HUES48 (cell line): ENCODE results near the gene RESF1.
"Not testable (repeated sequence)": the region's sequence is repeated elsewhere in the genome, so short reads cannot be mapped to it uniquely, and the experiment has no call there.

ENCODE experiments used
- H3K27ac ChIP-seq: one replicate; pipeline ENCODE4 v1.7.0; 2013; ENCODE audit warnings: low read depth, low read length, inconsistent platforms
- H3K27me3 ChIP-seq: 2 replicates; pipeline ENCODE4 v1.6.1; 2013; ENCODE audit warnings: mild to moderate bottlenecking, low read length; ENCODE audit not compliant: control insufficient read depth, insufficient read depth
- H3K36me3 ChIP-seq: 2 replicates; pipeline ENCODE4 v1.6.1; 2013; ENCODE audit warnings: low read length; ENCODE audit not compliant: control insufficient read depth, insufficient read depth
- H3K4me1 ChIP-seq: 2 replicates; pipeline ENCODE4 v1.6.1; 2013; ENCODE audit warnings: mild to moderate bottlenecking, low read length; ENCODE audit not compliant: control insufficient read depth, insufficient read depth
- H3K4me3 ChIP-seq: 2 replicates; pipeline ENCODE4 v1.5.1; 2013; ENCODE audit warnings: mild to moderate bottlenecking, low read depth, low read length
- H3K9ac ChIP-seq: 2 replicates; pipeline ENCODE4 v1.6.1; 2013; ENCODE audit warnings: mild to moderate bottlenecking, low read depth, low read length, moderate library complexity
- H3K9me3 ChIP-seq: 2 replicates; pipeline ENCODE4 v1.6.1; 2013; ENCODE audit warnings: low read length; ENCODE audit not compliant: control insufficient read depth, insufficient read depth

RESF1 gene

DNA sequence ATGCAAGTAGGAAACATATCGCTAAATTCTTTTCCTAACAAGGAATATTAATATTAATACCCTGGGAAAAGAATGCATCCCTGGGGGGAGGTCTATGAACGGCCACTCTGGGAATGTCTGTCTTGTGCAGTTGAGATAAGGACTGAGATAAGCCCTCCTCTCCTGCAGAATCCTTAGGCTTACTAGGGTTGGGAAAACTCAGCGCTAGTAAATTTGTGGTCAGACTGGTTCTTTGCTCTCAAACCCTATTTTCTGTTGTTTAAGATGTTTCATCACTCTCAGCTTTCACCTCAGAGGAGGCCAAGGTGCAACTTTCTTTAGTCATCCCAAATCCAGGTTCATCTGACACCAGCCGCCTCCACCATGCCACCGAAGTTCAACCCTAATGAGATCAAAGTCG is 11.2 kb upstream of the RESF1 start:
- Histone ChIP-seq H3K27me3 (no peaks in the 10 kb centered on the region), H3K4me3 (no peak overlapping the region), H3K27ac (no peak overlapping the region), H3K9me3 (peaks cover 13% of the 10 kb centered on the region), H3K9ac (no peak overlapping the region), H3K4me1 (no peaks in the 10 kb centered on the region), H3K36me3 (no peaks in the 10 kb centered on the region)

DNA sequence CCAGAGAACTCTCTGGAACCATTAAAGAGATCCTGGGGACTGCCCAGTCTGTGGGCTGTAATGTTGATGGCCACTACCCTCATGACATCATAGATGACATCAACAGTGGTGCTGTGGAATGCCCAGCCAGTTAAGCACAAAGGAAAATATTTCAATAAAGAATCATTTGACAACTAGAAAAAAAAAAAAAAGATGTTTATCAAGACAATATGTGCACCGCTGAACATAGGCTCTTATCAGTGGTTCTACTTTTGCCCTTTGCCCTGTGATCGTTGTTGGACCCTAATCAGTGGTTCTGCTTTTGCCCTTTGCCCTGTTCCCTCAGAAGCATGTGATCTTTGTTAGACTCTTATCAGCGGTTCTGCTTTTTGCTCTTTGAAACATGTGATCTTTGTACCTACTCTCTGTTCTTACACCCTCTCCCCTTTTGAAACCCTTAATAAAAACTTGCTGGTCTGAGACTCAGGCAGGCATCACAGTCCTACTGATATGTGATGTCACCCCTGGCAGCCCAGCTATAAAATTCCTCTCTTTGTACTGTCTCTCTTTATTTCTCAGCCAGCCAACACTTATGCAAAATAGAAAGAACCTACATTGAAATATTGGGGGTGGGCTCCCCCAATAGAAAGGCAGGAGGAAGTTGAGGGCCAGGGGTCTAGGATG is 10.4 kb upstream of the RESF1 start:
- not testable (repeated sequence) for H3K4me3 ChIP-seq, H3K27me3 ChIP-seq, H3K36me3 ChIP-seq, H3K9ac ChIP-seq, H3K27ac ChIP-seq, H3K4me1 ChIP-seq
- peaks cover 10% of the 10 kb centered on the region; the same call in 1 of the 2 replicates for H3K9me3 ChIP-seq

DNA sequence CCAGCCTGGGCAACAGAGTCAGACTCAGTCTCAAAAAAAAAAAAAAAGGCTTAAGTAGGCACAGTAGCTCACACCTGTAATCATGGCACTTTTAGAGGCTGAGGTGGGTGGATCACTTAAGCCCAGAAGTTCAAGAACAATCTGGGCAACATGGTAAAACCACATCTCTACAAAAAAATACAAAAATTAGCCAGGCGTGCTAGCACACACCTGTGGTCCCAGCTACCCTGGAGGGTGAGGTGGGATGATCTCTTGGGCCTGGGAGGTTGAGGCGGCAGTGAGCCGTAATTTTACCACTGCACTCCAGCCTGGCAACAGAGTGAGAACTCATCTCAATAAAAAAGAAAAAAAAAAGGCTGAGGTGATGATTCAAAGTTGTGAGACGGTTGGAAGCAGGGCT is 9.1 kb upstream of the RESF1 start:
- no peak overlapping the region for H3K9ac ChIP-seq
- no peak overlapping the region for H3K27ac ChIP-seq
- H3K36me3 ChIP-seq = no peaks in the 10 kb centered on the region
- H3K9me3 ChIP-seq = peaks cover 10% of the 10 kb centered on the region; the same call in 1 of the 2 replicates
- no peaks in the 10 kb centered on the region for H3K4me1 ChIP-seq
- H3K27me3 ChIP-seq = no peaks in the 10 kb centered on the region
- H3K4me3 ChIP-seq = no peak overlapping the region

GRCh38 chr12:31950492-31950891 is 8.7 kb upstream of the RESF1 start:
- no peak overlapping the region for H3K4me3 ChIP-seq
- no peak overlapping the region for H3K27ac ChIP-seq
- peaks cover 10% of the 10 kb centered on the region; the same call in 1 of the 2 replicates for H3K9me3 ChIP-seq
- no peak overlapping the region for H3K9ac ChIP-seq
- no peaks in the 10 kb centered on the region for H3K4me1 ChIP-seq
- H3K36me3 ChIP-seq = no peaks in the 10 kb centered on the region
- no peaks in the 10 kb centered on the region for H3K27me3 ChIP-seq

DNA sequence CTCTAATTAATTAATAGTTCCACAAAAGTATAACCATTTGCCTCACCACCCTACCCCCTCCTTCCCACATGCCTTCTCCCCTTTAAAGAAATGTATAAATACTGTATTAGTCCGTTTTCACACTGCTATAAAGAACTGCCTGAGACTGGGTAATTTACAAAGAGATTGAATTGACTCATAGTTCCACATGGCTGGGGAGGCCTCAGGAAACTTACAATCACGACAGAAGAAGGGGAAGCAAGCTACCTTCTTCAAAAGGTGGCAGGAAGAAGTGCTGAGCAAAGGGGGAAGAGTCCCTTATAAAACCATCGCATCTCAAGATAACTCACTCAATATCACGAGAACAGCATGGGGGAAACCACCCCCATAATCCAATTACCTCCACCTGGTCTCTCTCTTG is 8.2 kb upstream of the RESF1 start:
- Histone ChIP-seq H3K4me3 (no peak overlapping the region), H3K36me3 (no peaks in the 10 kb centered on the region), H3K27me3 (no peaks in the 10 kb centered on the region), H3K4me1 (no peaks in the 10 kb centered on the region), H3K9me3 (peaks cover 10% of the 10 kb centered on the region; the same call in 1 of the 2 replicates), H3K9ac (no peak overlapping the region), H3K27ac (no peak overlapping the region)

- Histone ChIP-seq H3K27me3 (no peaks in the 10 kb centered on the region), H3K9me3 (peaks cover 10% of the 10 kb centered on the region; the same call in 1 of the 2 replicates), H3K4me1 (no peaks in the 10 kb centered on the region), H3K36me3 (no peaks in the 10 kb centered on the region), H3K9ac (no peak overlapping the region), H3K4me3 (no peak overlapping the region), H3K27ac (no peak overlapping the region)
Measured at GRCh38 chr12:31951939-31952338, 7.3 kb upstream of the RESF1 start.

GRCh38 chr12:31952418-31952817 is 6.8 kb upstream of the RESF1 start:
- Histone ChIP-seq H3K9me3 (peaks cover 8% of the 10 kb centered on the region; the same call in 1 of the 2 replicates), H3K9ac (no peak overlapping the region), H3K27me3 (no peaks in the 10 kb centered on the region)

GRCh38 chr12:31954925-31955858 is 4.0 kb upstream of the RESF1 start:
- H3K4me3 ChIP-seq = no peak overlapping the region

More at GRCh38 chr12:31952418-31952817, 6.8 kb upstream of the RESF1 start:
- no peak overlapping the region for H3K4me3 ChIP-seq
- no peaks in the 10 kb centered on the region for H3K36me3 ChIP-seq
- H3K4me1 ChIP-seq = no peaks in the 10 kb centered on the region
- no peak overlapping the region for H3K27ac ChIP-seq

DNA sequence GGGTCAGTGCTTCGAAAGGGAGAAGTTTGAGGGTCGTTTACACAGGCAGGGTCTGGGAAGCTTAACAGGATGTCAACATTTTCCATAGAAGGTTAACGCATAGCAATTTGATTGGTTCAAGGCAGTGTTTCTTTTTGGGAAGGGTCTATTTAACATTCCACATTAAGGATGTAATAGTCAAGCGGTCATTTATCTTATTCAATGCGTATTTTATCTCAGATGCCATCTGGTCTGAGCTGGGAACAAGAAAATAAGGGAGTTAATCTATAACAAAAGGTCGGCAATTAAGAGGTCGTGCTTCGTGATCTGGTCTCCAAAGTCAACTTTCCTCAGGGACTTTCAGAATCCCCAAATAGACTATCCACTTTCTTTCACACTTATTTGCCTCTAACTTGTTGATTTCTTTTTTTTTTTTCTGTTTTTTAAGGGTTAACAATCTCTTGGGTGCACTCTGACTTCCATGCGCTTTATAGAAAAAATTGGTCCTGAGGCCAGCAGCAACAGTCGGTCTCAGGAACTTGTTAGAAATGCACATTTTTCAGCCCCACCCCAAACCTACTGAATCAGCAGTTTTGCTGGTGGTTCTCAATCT is 550 bp upstream of the RESF1 start:
- H3K4me1 ChIP-seq = peaks cover 21% of the 10 kb centered on the region
- H3K9me3 ChIP-seq = no peaks in the 10 kb centered on the region
- peak overlapping the region; percentile 81 for H3K4me3 ChIP-seq
- peak overlapping the region; percentile 91 for H3K27ac ChIP-seq
- peaks cover 31% of the 10 kb centered on the region for H3K36me3 ChIP-seq
- H3K27me3 ChIP-seq = no peaks in the 10 kb centered on the region
- H3K9ac ChIP-seq = peak overlapping the region; percentile 50

More at GRCh38 chr12:31954925-31955858, 4.0 kb upstream of the RESF1 start:
- H3K9ac ChIP-seq = no peak overlapping the region
- H3K27ac ChIP-seq = no peak overlapping the region
- H3K4me1 ChIP-seq = peaks cover 7% of the 10 kb centered on the region; the same call in 1 of the 2 replicates
- no peaks in the 10 kb centered on the region for H3K36me3 ChIP-seq
- H3K9me3 ChIP-seq = 0 out of 2 replicates have a peak, but pooled peaks cover 3% of the 10 kb centered on the region
- H3K27me3 ChIP-seq = no peaks in the 10 kb centered on the region

DNA sequence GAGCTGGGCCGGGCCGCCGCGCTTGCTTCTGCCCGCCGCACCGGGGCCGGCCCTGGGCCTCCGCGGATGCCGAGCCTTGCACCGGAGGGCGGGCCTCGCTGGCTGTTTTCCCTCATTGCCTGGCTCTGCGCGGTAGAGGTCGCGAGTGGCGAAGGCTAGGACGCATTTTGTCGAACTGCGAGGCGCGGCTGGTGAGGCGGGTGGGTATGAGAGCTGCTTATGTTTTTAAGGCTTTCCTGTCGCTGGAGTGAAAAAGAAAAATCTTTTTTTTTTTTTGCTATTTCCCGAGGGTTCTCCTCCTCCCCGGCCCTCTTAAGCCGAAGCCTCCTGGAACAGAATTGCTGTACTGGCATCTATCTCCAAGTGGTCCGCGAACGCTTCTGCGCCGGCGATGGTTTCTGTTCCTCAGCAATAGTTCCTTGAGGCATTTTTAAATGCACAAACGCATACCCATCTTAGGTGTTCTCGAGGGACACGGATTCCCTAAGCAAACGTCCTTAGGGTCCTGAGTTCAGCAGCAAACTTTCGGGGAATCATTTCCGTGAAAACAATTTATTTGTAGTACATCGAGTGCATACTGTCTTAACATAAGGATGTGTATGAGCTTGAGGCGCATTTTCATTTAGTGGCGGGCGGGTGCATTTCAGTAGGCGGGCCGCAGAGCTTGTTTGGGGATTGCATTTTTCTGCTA is 631 bp downstream of the RESF1 start:
- Histone ChIP-seq H3K9ac (peak overlapping the region; percentile 69), H3K36me3 (peaks cover 43% of the 10 kb centered on the region), H3K4me3 (peak overlapping the region; percentile 81), H3K27me3 (no peaks in the 10 kb centered on the region), H3K27ac (peak overlapping the region; percentile 91), H3K4me1 (peaks cover 21% of the 10 kb centered on the region), H3K9me3 (no peaks in the 10 kb centered on the region)
